Mesenchymal stem cell (in vitro differentiated cells and primary cell): ENCODE data around the gene DNAJC19.
"Not testable (repeated sequence)": the region's sequence is repeated elsewhere in the genome, so short reads cannot be mapped to it uniquely, and the experiment has no call there.

Source experiments
- DNase-seq: peaks from one replicate; pipeline ENCODE4 v3.0.0-alpha.2; 2013
- H2AFZ ChIP-seq: one replicate; pipeline ENCODE4 v1.6.1; 2013; ENCODE audit warnings: low read depth, mild to moderate bottlenecking, control low read depth, inconsistent platforms, low read length, moderate library complexity
- H2AK5ac ChIP-seq: 2 replicates; pipeline ENCODE4 v1.6.1; 2013; ENCODE audit warnings: low read length, moderate library complexity, mild to moderate bottlenecking, inconsistent platforms; ENCODE audit not compliant: severe bottlenecking
- H2BK120ac ChIP-seq: one replicate; pipeline ENCODE4 v1.6.1; 2013; ENCODE audit warnings: low read depth, mild to moderate bottlenecking, inconsistent platforms, low read length, moderate library complexity
- H2BK12ac ChIP-seq, 2 experiments: one replicate each; pipeline ENCODE4 v1.6.1; 2013; ENCODE audit warnings: inconsistent platforms in 2 of 2, low read length in 2 of 2, mild to moderate bottlenecking in 2 of 2, moderate library complexity in 2 of 2, control low read depth in 1 of 2
- H2BK15ac ChIP-seq: one replicate; pipeline ENCODE4 v1.6.1; 2013; ENCODE audit warnings: mild to moderate bottlenecking, low read depth, inconsistent platforms; ENCODE audit not compliant: poor library complexity, severe bottlenecking
- H2BK5ac ChIP-seq: 2 replicates; pipeline ENCODE4 v1.6.1; 2013; ENCODE audit warnings: low read depth, mild to moderate bottlenecking, low read length, control low read depth, inconsistent platforms; ENCODE audit not compliant: poor library complexity, severe bottlenecking
- H3K14ac ChIP-seq, 2 experiments: one replicate each; pipeline ENCODE4 v1.6.1; 2013; ENCODE audit warnings: inconsistent platforms in 2 of 2, low read length in 2 of 2, control low read depth in 1 of 2, mild to moderate bottlenecking in 1 of 2, moderate library complexity in 1 of 2
- H3K18ac ChIP-seq, 2 experiments: one replicate each; pipeline ENCODE4 v1.6.1; 2013; ENCODE audit warnings: inconsistent platforms in 2 of 2, low read length in 2 of 2, control low read depth in 1 of 2, low read depth in 1 of 2, mild to moderate bottlenecking in 1 of 2
- H3K23ac ChIP-seq, 2 experiments: one replicate each; pipeline ENCODE4 v1.6.1; 2013; ENCODE audit warnings: inconsistent platforms in 2 of 2, low read length in 2 of 2, mild to moderate bottlenecking in 2 of 2, moderate library complexity in 2 of 2, control low read depth in 1 of 2
- H3K27ac ChIP-seq: 2 replicates; pipeline ENCODE4 v1.5.1; 2013; ENCODE audit warnings: mild to moderate bottlenecking, moderate library complexity, low read length, control low read depth, inconsistent platforms; ENCODE audit not compliant: poor library complexity, severe bottlenecking
- H3K27me3 ChIP-seq, 2 experiments: 2 replicates each; pipeline versions ENCODE4 v1.6.1 to v1.7.0; 2013; ENCODE audit warnings: low read length in 2 of 2, mild to moderate bottlenecking in 2 of 2, moderate library complexity in 2 of 2, control low read depth in 1 of 2, inconsistent platforms in 1 of 2; ENCODE audit not compliant: control insufficient read depth in 1 of 2, insufficient read depth in 1 of 2
- H3K36me3 ChIP-seq, 2 experiments: 2 replicates each; pipeline versions ENCODE4 v1.6.1 to v1.7.0; 2013; ENCODE audit warnings: low read length in 2 of 2, control low read depth in 1 of 2, inconsistent platforms in 1 of 2, low read depth in 1 of 2, mild to moderate bottlenecking in 1 of 2; ENCODE audit not compliant: insufficient read depth in 2 of 2, control insufficient read depth in 1 of 2
- H3K4ac ChIP-seq, 2 experiments: one replicate each; pipeline ENCODE4 v1.6.1; 2013; ENCODE audit warnings: inconsistent platforms in 2 of 2, low read length in 2 of 2, mild to moderate bottlenecking in 2 of 2, moderate library complexity in 2 of 2, control low read depth in 1 of 2, low read depth in 1 of 2
- H3K4me1 ChIP-seq: 2 replicates; pipeline ENCODE4 v1.6.1; 2013; ENCODE audit warnings: low read depth, low read length, control low read depth; ENCODE audit not compliant: control insufficient read depth, insufficient read depth
- H3K4me2 ChIP-seq: 2 replicates; pipeline ENCODE4 v1.6.1; 2013; ENCODE audit warnings: low read length, mild to moderate bottlenecking, inconsistent platforms; ENCODE audit not compliant: poor library complexity, severe bottlenecking
- H3K4me3 ChIP-seq, 2 experiments: 2 replicates each; pipeline versions ENCODE4 v1.5.1 to v1.7.0; 2013; ENCODE audit warnings: low read length in 2 of 2, mild to moderate bottlenecking in 2 of 2, control low read depth in 1 of 2, low read depth in 1 of 2; ENCODE audit not compliant: insufficient read depth in 1 of 2
- H3K79me1 ChIP-seq: replicated peaks from 2 replicates; pipeline ENCODE4 v1.6.1; 2013; ENCODE audit warnings: mild to moderate bottlenecking, control low read depth, low read length, inconsistent platforms; ENCODE audit not compliant: poor library complexity, severe bottlenecking
- H3K9ac ChIP-seq: 2 replicates; pipeline ENCODE4 v1.7.0; 2013; ENCODE audit warnings: mild to moderate bottlenecking, low read length, moderate library complexity
- H3K9me3 ChIP-seq: 2 replicates; pipeline ENCODE4 v1.7.0; 2013; ENCODE audit warnings: mild to moderate bottlenecking, low read length; ENCODE audit not compliant: control insufficient read depth
- H4K8ac ChIP-seq: one replicate; pipeline ENCODE4 v1.6.1; 2013; ENCODE audit warnings: inconsistent platforms, mild to moderate bottlenecking, low read length, moderate library complexity
- H4K91ac ChIP-seq: one replicate; pipeline ENCODE4 v1.6.1; 2013; ENCODE audit warnings: mild to moderate bottlenecking, low read length, inconsistent platforms
- WGBS: methylation state at CpG from one replicate; pipeline ENCODE4 v1.1.7; 2013; ENCODE audit warnings: mixed read lengths; 5-methylcytosine and 5-hydroxymethylcytosine counted together

DNAJC19 gene

DNA sequence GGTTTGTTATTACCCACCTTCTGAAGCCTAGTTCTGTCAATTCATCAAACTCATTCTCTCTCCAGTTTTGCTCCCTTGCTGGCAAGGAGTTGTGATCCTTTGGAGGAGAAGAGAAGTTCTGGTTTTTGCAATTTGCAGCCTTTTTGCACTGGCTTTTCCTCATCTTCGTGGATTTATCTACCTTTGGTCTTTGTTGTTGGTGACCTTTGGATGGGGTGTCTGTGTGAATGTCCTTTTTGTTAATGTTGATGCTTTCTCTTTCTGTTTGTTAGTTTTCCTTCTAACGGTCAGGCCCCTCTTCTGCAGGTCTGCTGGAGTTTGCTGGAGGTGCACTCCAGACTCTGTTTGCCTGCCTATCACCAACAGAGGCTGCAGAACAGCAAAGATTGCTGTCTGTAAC, 13.9 kb upstream of the DNAJC19 start:
- not testable (repeated sequence) for H3K9me3 ChIP-seq, H3K4me1 ChIP-seq, H3K79me1 ChIP-seq, H3K36me3 ChIP-seq, H2BK5ac ChIP-seq, H3K23ac ChIP-seq, H3K27ac ChIP-seq, H3K14ac ChIP-seq, H2AFZ ChIP-seq, H3K4me3 ChIP-seq, H2BK15ac ChIP-seq, H3K4ac ChIP-seq, H3K4me2 ChIP-seq, H4K8ac ChIP-seq, H2AK5ac ChIP-seq, H2BK120ac ChIP-seq, H3K9ac ChIP-seq, H3K27me3 ChIP-seq, DNase-seq, H3K18ac ChIP-seq, H2BK12ac ChIP-seq, H4K91ac ChIP-seq
- 68% methylated on average over 2 of the region's 2 CpGs for WGBS

DNA sequence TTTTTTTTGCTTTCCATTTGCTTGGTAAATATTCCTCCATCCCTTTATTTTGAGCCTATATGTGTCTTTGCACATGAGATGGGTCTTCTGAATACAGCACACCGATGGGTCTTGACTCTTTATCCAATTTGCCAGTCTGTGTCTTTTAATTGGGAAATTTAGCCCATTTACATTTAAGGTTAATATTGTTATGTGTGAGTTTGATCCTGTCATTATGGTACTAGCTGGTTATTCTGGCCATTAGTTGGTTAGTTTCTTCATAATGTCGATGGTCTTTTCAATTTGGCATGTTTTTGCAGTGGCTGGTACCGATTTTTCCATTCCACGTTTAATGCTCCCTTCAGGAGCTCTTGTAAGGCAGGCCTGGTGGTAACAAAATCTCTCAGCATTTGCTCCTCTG, 12.8 kb upstream of the DNAJC19 start:
- not testable (repeated sequence) for H3K14ac ChIP-seq, H3K27ac ChIP-seq, H3K9me3 ChIP-seq, H3K9ac ChIP-seq, H3K4me2 ChIP-seq, H3K79me1 ChIP-seq, H2BK5ac ChIP-seq, H2AFZ ChIP-seq, H4K8ac ChIP-seq, H2BK120ac ChIP-seq, H3K4me1 ChIP-seq, DNase-seq, H3K18ac ChIP-seq, H3K23ac ChIP-seq, H2AK5ac ChIP-seq, H3K36me3 ChIP-seq, H2BK15ac ChIP-seq, H3K27me3 ChIP-seq, H3K4ac ChIP-seq, H2BK12ac ChIP-seq, H3K4me3 ChIP-seq, H4K91ac ChIP-seq
- WGBS = 59% methylated on average over 4 of the region's 4 CpGs

DNA sequence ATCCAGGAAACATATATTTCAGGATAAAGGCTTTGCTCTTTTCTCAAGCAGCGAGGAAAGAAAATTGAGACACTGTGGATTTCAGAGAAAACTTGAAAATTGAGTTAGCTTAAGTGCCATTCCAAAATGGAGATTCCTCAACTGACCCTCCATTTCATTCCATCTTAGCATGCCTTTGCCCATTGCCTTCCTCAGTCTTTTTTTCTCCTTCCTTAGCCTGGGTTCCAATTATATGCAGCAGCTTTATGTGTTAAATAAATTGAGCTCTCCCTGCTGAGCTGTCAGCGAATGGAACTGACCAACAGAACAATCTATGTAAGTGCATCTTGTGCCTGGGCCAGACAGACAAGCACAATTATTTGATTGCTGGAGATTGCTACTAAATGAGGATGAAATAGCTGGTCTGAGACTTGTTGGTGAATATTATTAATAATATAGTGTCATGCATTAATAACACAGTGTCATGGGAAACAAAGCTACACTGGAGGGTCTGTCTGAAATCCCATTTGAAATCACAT, 6.9 kb upstream of the DNAJC19 start:
- no peak overlapping the region for H2BK120ac ChIP-seq
- H3K79me1 ChIP-seq = no peaks in the 10 kb centered on the region
- H4K91ac ChIP-seq = no peak overlapping the region
- H3K23ac ChIP-seq = no peak overlapping the region
- H3K27ac ChIP-seq = no peak overlapping the region
- no peak overlapping the region for H2AFZ ChIP-seq
- H3K4me3 ChIP-seq = no peak overlapping the region
- no peak overlapping the region for H2BK5ac ChIP-seq
- no peak overlapping the region for H2AK5ac ChIP-seq
- no peak overlapping the region for H3K4ac ChIP-seq
- no peak overlapping the region for H3K4me2 ChIP-seq
- H3K14ac ChIP-seq = no peak overlapping the region
- no peak overlapping the region for H2BK15ac ChIP-seq
- peaks cover 0 to 3% of the 10 kb centered on the region in 2 experiments for H3K27me3 ChIP-seq
- H4K8ac ChIP-seq = no peak overlapping the region
- no peak overlapping the region for H3K18ac ChIP-seq
- no peaks in the 10 kb centered on the region for H3K4me1 ChIP-seq
- no peak overlapping the region for H3K9ac ChIP-seq
- DNase-seq = no peak
- H2BK12ac ChIP-seq = no peak overlapping the region
- WGBS = 75% methylated on average over 2 of the region's 2 CpGs
- peaks cover 2% of the 10 kb centered on the region for H3K9me3 ChIP-seq
- H3K36me3 ChIP-seq = no peaks in the 10 kb centered on the region

DNA sequence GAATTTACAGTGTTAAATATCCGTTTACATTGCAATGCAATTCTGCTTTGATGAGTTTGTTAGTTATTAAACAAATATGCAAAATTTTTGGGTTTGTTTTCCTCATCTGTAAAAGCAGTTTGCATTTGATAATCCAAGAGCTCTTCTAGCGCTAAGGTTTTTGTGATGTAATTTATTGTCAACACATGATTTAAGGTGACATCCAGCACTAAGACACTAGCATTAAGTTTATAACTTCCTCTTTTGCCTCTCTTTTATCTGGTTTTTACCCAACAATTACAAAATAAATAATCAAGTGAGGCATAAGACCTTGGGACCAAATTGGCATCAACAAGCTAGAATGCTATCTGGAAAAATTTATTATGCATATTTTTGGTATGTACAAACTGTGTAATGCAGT, 969 bp upstream of the DNAJC19 start:
- Histone ChIP-seq H3K14ac (no peak overlapping the region), H3K23ac (no peak overlapping the region), H4K8ac (no peak overlapping the region), H3K4me3 (peak overlapping the region in 1 of 2 experiments; percentile 95), H2BK5ac (no peak overlapping the region), H3K27ac (no peak overlapping the region), H4K91ac (no peak overlapping the region), H3K79me1 (peaks cover 2% of the 10 kb centered on the region), H3K4ac (no peak overlapping the region), H2BK15ac (no peak overlapping the region), H3K18ac (no peak overlapping the region), H2AK5ac (no peak overlapping the region), H3K4me1 (peaks cover 4% of the 10 kb centered on the region), H2AFZ (no peak overlapping the region), H2BK12ac (no peak overlapping the region), H3K9ac (peak overlapping the region; percentile 93), H3K27me3 (peaks cover 0 to 3% of the 10 kb centered on the region in 2 experiments), H3K36me3 (peaks cover 3 to 20% of the 10 kb centered on the region in 2 experiments), H3K4me2 (no peak overlapping the region), H3K9me3 (no peaks in the 10 kb centered on the region), H2BK120ac (no peak overlapping the region)
- 64% methylated on average over 1 of the region's 2 CpGs for WGBS
- DNase-seq = no peak
